ENCODE data around the gene NINL. TPM values are rescaled to one million over a fixed set of nuclear protein-coding genes. Genes with fewer than 3 reads are reported as not detected.

The NINL gene
- total and polyA plus RNA-seq, 2 of the 4 experiments (the other 2 are of a cell fraction), result 3.0 to 10.4 TPM

- Histone ChIP-seq H3K36me3 (ENCODE audit: control insufficient read depth, insufficient read depth, low read length) (peaks cover 24% of the 10 kb centered on the region), H4K91ac (ENCODE audit: insufficient read depth, low read depth, low read length) (no peak overlapping the region), H3K27ac (ENCODE audit: insufficient read depth, low read length) (no peak overlapping the region), H3K27me3 (ENCODE audit: control insufficient read depth, insufficient read depth, low read length) (no peaks in the 10 kb centered on the region), H3K56ac (ENCODE audit: extremely low read depth, insufficient read depth, low read length) (no peak overlapping the region), H3K4me2 (ENCODE audit: low read depth, low read length) (no peak overlapping the region), H2AFZ (replicated peaks; ENCODE audit: low read length, poor library complexity) (no peak overlapping the region), H4K8ac (ENCODE audit: low read depth in 2 of 2, low read length in 2 of 2) (no peak overlapping the region), H2BK5ac (ENCODE audit: low read depth, low read length, poor library complexity, severe bottlenecking) (no peak overlapping the region), H3K9me1 (ENCODE audit: insufficient read depth, low read length) (no peaks in the 10 kb centered on the region; the same call in 1 of the 2 replicates), H2BK15ac (ENCODE audit: low read depth, low read length) (no peak overlapping the region), H3K18ac (ENCODE audit: low read depth, low read length) (no peak overlapping the region), H3K9ac (ENCODE audit: low read depth, low read length) (no peak overlapping the region), H3K23ac (ENCODE audit: low read depth, low read length) (no peak overlapping the region), H3K4me1 (ENCODE audit: control insufficient read depth, insufficient read depth, low read length) (no peaks in the 10 kb centered on the region), H3K4ac (ENCODE audit: low read depth, low read length) (no peak overlapping the region), H4K5ac (ENCODE audit: low read depth, low read length) (no peak overlapping the region), H2BK20ac (ENCODE audit: low read depth, low read length) (no peak overlapping the region), H3K4me3 (ENCODE audit: insufficient read depth, low read depth, low read length) (no peak overlapping the region), H3K9me3 (ENCODE audit: control insufficient read depth, insufficient read depth, low read length) (no peaks in the 10 kb centered on the region), H2AK5ac (ENCODE audit: low read depth, low read length) (no peak overlapping the region), H3K79me1 (ENCODE audit: low read depth in 1 of 2, low read length in 2 of 2) (no peaks in the 10 kb centered on the region), H3K14ac (replicated peaks; ENCODE audit: low read depth, low read length) (no peak overlapping the region), H2BK120ac (ENCODE audit: low read depth, low read length) (no peak overlapping the region), H2AK9ac (replicated peaks; ENCODE audit: low read depth, low read length, poor library complexity) (no peak overlapping the region), H4K20me1 (ENCODE audit: insufficient read depth, low read length) (no peaks in the 10 kb centered on the region; the same call in 1 of the 2 replicates)
- CTCF ChIA-PET, result no interaction called here
- in situ Hi-C loops (cut with MboI; ENCODE audit: low sequenced_read_pairs), result loop anchor here (25.0 kb wide), 2 partner anchors 162 to 487 kb away; no protein-coding TSS in a partner anchor
- WGBS, 2 experiments (ENCODE audit: extremely low coverage in 2 of 2, insufficient read length in 1 of 2), result 60% methylated on average over 1 of the region's 8 CpGs; no CpG with 5 or more reads in 1 of the 2 experiments
- POLR2A ChIA-PET (ENCODE audit: unreplicated experiment), result no interaction called here
- intact Hi-C loops (cut with micrococcal nuclease), result no loop called here
- no TSS peak for BruUV-seq (replicated peaks)
- DNase-seq (no peak), ATAC-seq (ENCODE audit: low read depth) (no peak)
- dilution Hi-C loops (cut with HindIII; ENCODE audit: low sequenced_read_pairs, unreplicated experiment), result no loop called here
- TF ChIP-seq CEBPB (IDR thresholded peaks at IDR 0.05; ENCODE audit: low read depth, low read length) (no peak), SMC3 (IDR thresholded peaks at IDR 0.05; ENCODE audit: low read depth, low read length) (no peak), RCOR1 (IDR thresholded peaks at IDR 0.05; ENCODE audit: insufficient replicate concordance, low read length) (no peak), ELK1 (IDR thresholded peaks at IDR 0.05; ENCODE audit: borderline replicate concordance, low read depth, low read length) (no peak), CHD1 (IDR thresholded peaks at IDR 0.05; ENCODE audit: low read depth, low read length) (no peak), MXI1 (IDR thresholded peaks at IDR 0.05; ENCODE audit: borderline replicate concordance, low read depth, low read length) (no peak), NFE2L2 (IDR thresholded peaks at IDR 0.05; ENCODE audit: low read depth, low read length) (no peak), RFX5 (IDR thresholded peaks at IDR 0.05; ENCODE audit: low read depth, low read length) (no peak), BHLHE40 (IDR thresholded peaks at IDR 0.05; ENCODE audit: low read depth, low read length) (no peak), FOS (IDR thresholded peaks at IDR 0.05; ENCODE audit: low read depth, low read length) (no peak), CTCF (conservative IDR thresholded peaks at IDR 0.05; ENCODE audit: low read depth, low read length) (no peak), MAFK (IDR thresholded peaks at IDR 0.05; ENCODE audit: low read depth, low read length) (no peak), POLR2A (IDR thresholded peaks at IDR 0.05; ENCODE audit: low read depth, low read length) (no peak), USF2 (IDR thresholded peaks at IDR 0.05; ENCODE audit: low read depth, low read length) (no peak), RAD21 (IDR thresholded peaks at IDR 0.05; ENCODE audit: low read length) (no peak)
These were observed 85.4 kb downstream of the NINL start for GRCh38 chr20:25499855-25500434.
